PC-3 (cell line): Measurements from ENCODE around the gene VWA8. TPM values are rescaled to one million over a fixed set of nuclear protein-coding genes. Genes with fewer than 3 reads are reported as not detected.
"Not testable (repeated sequence)": the region's sequence is repeated elsewhere in the genome, so short reads cannot be mapped to it uniquely, and the experiment has no call there.

Experiments used
- ATAC-seq: fragments of 200-7000 bp; cut with Tn5 transposase; 2 replicates; pipeline ENCODE4 v1.9.1; 2020; ENCODE audit warnings: mild to moderate bottlenecking, moderate library complexity
- BruUV-seq: library from RNA; stranded (reverse); fragments of 400-500 nt; replicated peaks from 2 replicates; lab custom pipeline; 2021; lab: Mats Ljungman, UMichigan
- CTCF ChIA-PET: fragments of 300-600 bp; sonication (Branson Sonifier 250); formaldehyde crosslinking; loops from one replicate; lab custom pipeline; 2022; ENCODE audit warnings: antibody characterized with exemption; lab: Charles Lee
- POLR2A ChIA-PET: fragments of 300-600 bp; sonication (Branson Sonifier 250); formaldehyde crosslinking; loops from one replicate; lab custom pipeline; 2022; ENCODE audit warnings: antibody characterized with exemption; ENCODE audit not compliant: unreplicated experiment; lab: Charles Lee
- DNase-seq: peaks from one replicate; pipeline ENCODE4 v3.0.0-alpha.2; 2015
- H2AFZ ChIP-seq: fragments of 300-600 bp; sonication (generic); 2 replicates; pipeline ENCODE4 v1.6.0; 2016; ENCODE audit warnings: antibody characterized with exemption, low read length
- H3F3A ChIP-seq: fragments of 300-600 bp; sonication (generic); one replicate; pipeline ENCODE4 v1.6.0; 2017; ENCODE audit warnings: antibody characterized with exemption, low read length, control low read depth, mild to moderate bottlenecking; ENCODE audit not compliant: unreplicated experiment
- H3K27ac ChIP-seq: fragments of 300-600 bp; sonication (generic); 2 replicates; pipeline ENCODE4 v1.5.1; 2016; ENCODE audit warnings: mild to moderate bottlenecking, low read length
- H3K27me3 ChIP-seq: fragments of 300-600 bp; sonication (generic); 2 replicates; pipeline ENCODE4 v1.6.1; 2016; ENCODE audit warnings: low read length, mixed read lengths
- H3K36me3 ChIP-seq: fragments of 300-600 bp; sonication (generic); 2 replicates; pipeline ENCODE4 v1.6.1; 2016; ENCODE audit warnings: low read depth, mixed run types, low read length, mixed read lengths
- H3K4me1 ChIP-seq: fragments of 300-600 bp; sonication (generic); 2 replicates; pipeline ENCODE4 v1.5.1; 2016; ENCODE audit warnings: low read length; ENCODE audit not compliant: insufficient read depth
- H3K4me2 ChIP-seq: fragments of 300-600 bp; sonication (generic); 2 replicates; pipeline ENCODE4 v1.6.0; 2016; ENCODE audit warnings: low read length
- H3K4me3 ChIP-seq: fragments of 300-600 bp; sonication (generic); 2 replicates; pipeline ENCODE4 v1.5.1; 2016; ENCODE audit warnings: mild to moderate bottlenecking, low read length, mixed read lengths
- H3K79me2 ChIP-seq: fragments of 300-600 bp; sonication (generic); 2 replicates; pipeline ENCODE4 v1.6.1; 2017; ENCODE audit warnings: low read length, mixed read lengths
- H3K9ac ChIP-seq: fragments of 300-600 bp; sonication (generic); 2 replicates; pipeline ENCODE4 v1.6.0; 2016; ENCODE audit warnings: mild to moderate bottlenecking, low read length
- H3K9me2 ChIP-seq: fragments of 300-600 bp; sonication (generic); replicated peaks from 2 replicates; pipeline ENCODE4 v1.6.1; 2016; ENCODE audit warnings: mixed run types, low read length, mixed read lengths
- H3K9me3 ChIP-seq: fragments of 300-600 bp; sonication (generic); 2 replicates; pipeline ENCODE4 v1.6.1; 2016; ENCODE audit warnings: low read length, mixed read lengths
- H4K20me1 ChIP-seq: fragments of 300-600 bp; sonication (generic); 2 replicates; pipeline ENCODE4 v1.6.1; 2016; ENCODE audit warnings: low read length, mixed read lengths
- EZH2 ChIP-seq: fragments of 300-600 bp; sonication (generic); IDR thresholded peaks from one replicate; pipeline ENCODE4 v1.6.1; 2017; ENCODE audit warnings: antibody characterized with exemption, mild to moderate bottlenecking, low read length; ENCODE audit not compliant: unreplicated experiment
- EZH2phosphoT487 ChIP-seq: fragments of 300-600 bp; sonication (generic); IDR thresholded peaks from 2 replicates; pipeline ENCODE4 v1.6.1; 2018; ENCODE audit warnings: mild to moderate bottlenecking, antibody characterized with exemption, low read length, borderline replicate concordance
- intact Hi-C: fragments of 100-400 bp; cut with micrococcal nuclease; formaldehyde crosslinking; loops from 2 replicates; pipeline ENCODE4 v1.9.0; 2023
- total RNA-seq: library from RNA; depleted of rRNA; stranded (reverse); fragments of >200 nt; gene quantifications from 2 replicates; pipeline ENCODE4 v1.2.3, GENCODE V29; 2014
- TF ChIP-seq, protein P1 (sequence below): fragments of 300-600 bp; sonication (generic); conservative IDR thresholded peaks from 2 replicates; pipeline ENCODE4 v1.5.1; 2017; ENCODE audit warnings: antibody characterized with exemption, low read depth, mild to moderate bottlenecking, low read length

Gene VWA8
- total RNA-seq, 1 experiment from 2014 or later, result 10.0 TPM

DNA sequence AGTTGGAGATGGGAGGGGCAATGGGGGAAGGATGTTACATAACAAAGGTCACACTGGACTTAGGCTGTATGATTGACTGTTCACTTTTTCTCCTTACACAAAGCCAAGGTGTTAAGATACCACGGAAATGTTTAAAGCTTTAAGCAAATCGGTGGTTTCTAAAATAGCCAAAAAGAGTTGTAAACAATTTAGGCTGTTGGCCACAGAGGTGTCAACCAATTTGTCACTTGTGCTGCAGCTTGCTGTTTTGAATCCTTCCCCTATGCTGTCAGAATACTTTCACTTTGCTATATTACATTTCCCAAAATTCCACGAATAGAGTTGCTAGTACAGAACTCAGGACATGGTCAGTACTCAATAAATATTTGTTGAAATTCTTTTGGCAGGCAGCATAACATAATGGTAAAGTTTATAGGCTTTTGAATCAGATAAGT, 149.3 kb downstream of the VWA8 start:
- ATAC-seq (peak; percentile 82), DNase-seq (peak; percentile 36)
- intact Hi-C loops, result no loop called here
- no peak overlapping the region for H2AFZ ChIP-seq
- no peaks in the 10 kb centered on the region for H4K20me1 ChIP-seq
- no peaks in the 10 kb centered on the region for H3K27me3 ChIP-seq
- POLR2A ChIA-PET, result no interaction called here
- H3K36me3 ChIP-seq, result peaks cover 13% of the 10 kb centered on the region
- no peak overlapping the region for H3K27ac ChIP-seq
- CTCF ChIA-PET, result no interaction called here
- peak overlapping the region; percentile 70 for H3K4me2 ChIP-seq
- no peaks in the 10 kb centered on the region for H3K9me3 ChIP-seq
- H3K9ac ChIP-seq, result no peak overlapping the region
- no peaks in the 10 kb centered on the region for H3K9me2 ChIP-seq
- H3K4me1 ChIP-seq, result peaks cover 20% of the 10 kb centered on the region
- TF ChIP-seq EZH2phosphoT487 (no peak), EZH2 (no peak)
- TF ChIP-seq, protein P1, sequence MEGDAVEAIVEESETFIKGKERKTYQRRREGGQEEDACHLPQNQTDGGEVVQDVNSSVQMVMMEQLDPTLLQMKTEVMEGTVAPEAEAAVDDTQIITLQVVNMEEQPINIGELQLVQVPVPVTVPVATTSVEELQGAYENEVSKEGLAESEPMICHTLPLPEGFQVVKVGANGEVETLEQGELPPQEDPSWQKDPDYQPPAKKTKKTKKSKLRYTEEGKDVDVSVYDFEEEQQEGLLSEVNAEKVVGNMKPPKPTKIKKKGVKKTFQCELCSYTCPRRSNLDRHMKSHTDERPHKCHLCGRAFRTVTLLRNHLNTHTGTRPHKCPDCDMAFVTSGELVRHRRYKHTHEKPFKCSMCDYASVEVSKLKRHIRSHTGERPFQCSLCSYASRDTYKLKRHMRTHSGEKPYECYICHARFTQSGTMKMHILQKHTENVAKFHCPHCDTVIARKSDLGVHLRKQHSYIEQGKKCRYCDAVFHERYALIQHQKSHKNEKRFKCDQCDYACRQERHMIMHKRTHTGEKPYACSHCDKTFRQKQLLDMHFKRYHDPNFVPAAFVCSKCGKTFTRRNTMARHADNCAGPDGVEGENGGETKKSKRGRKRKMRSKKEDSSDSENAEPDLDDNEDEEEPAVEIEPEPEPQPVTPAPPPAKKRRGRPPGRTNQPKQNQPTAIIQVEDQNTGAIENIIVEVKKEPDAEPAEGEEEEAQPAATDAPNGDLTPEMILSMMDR, result no peak
- H3F3A ChIP-seq, result no peaks in the 10 kb centered on the region
- H3K4me3 ChIP-seq, result peak overlapping the region; percentile 37; the same call in 1 of the 2 replicates
- H3K79me2 ChIP-seq, result no peaks in the 10 kb centered on the region
- no TSS peak for BruUV-seq

DNA sequence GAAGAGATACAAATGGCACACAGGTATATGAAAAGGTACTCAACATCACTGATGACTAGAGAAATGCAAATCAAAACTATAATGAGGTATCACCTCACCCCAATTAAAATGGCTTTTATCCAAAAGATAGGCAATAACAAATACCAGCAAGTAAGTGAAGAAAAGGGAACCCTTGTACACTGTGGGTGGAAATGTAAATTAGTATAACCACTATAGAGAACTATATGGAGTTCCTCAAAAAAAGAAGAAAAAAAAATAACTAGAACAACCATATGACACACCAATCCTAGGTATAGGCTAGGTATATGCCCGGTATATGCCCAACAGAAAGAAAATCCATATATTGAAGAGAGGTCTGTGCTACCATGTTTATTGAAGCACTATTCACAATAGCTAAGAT, 150.9 kb downstream of the VWA8 start:
- no peaks in the 10 kb centered on the region for H3K27me3 ChIP-seq
- no peak overlapping the region for H2AFZ ChIP-seq
- DNase-seq, result no peak
- H3K36me3 ChIP-seq, result 0 out of 2 replicates have a peak, but pooled peaks cover under 1% of the 10 kb centered on the region
- no peak overlapping the region for H3K27ac ChIP-seq
- intact Hi-C loops, result no loop called here
- H3K4me1 ChIP-seq, result peaks cover 20% of the 10 kb centered on the region
- CTCF ChIA-PET, result no interaction called here
- no peak for ATAC-seq
- H3K9me3 ChIP-seq, result no peaks in the 10 kb centered on the region
- H3K9ac ChIP-seq, result no peak overlapping the region
- H3K9me2 ChIP-seq, result no peaks in the 10 kb centered on the region
- H3K4me3 ChIP-seq, result no peak overlapping the region
- POLR2A ChIA-PET, result no interaction called here
- no peak overlapping the region for H3K4me2 ChIP-seq
- no peak for TF ChIP-seq EZH2
- TF ChIP-seq EZH2phosphoT487, result no peak
- TF ChIP-seq, protein P1, result no peak
- H4K20me1 ChIP-seq, result no peaks in the 10 kb centered on the region
- no peaks in the 10 kb centered on the region for H3K79me2 ChIP-seq
- no peaks in the 10 kb centered on the region for H3F3A ChIP-seq
- BruUV-seq, result no TSS peak

DNA sequence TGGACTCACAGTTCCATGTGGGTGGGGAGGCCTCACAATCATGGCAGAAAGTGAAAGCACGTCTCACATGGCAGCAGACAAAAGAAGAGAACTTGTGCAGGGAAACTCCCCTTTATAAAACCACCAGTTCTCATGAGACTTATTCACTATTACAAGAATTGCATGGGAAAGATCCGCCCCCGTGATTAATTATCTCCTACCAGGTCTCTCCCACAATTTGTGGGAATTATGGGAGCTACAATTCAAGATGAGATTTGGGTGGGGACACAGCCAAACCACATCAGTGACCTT, 157.5 kb downstream of the VWA8 start:
- ATAC-seq, H3K27me3 ChIP-seq, DNase-seq, CTCF ChIA-PET, BruUV-seq, H3F3A ChIP-seq, H4K20me1 ChIP-seq, intact Hi-C loops, H3K9me2 ChIP-seq, H3K4me2 ChIP-seq, H3K9me3 ChIP-seq, H3K27ac ChIP-seq, H2AFZ ChIP-seq, H3K79me2 ChIP-seq, H3K4me1 ChIP-seq, POLR2A ChIA-PET, H3K9ac ChIP-seq, H3K4me3 ChIP-seq: not testable (repeated sequence)
- peaks cover 18% of the 10 kb centered on the region for H3K36me3 ChIP-seq
